Measurements from ENCODE around the gene ZNF536. TPM values are rescaled to one million over a fixed set of nuclear protein-coding genes. Genes with fewer than 3 reads are reported as not detected.

The ZNF536 gene
- total RNA-seq, 6 experiments from 2014 or later = not detected

- no peak overlapping the region for H3K27ac Mint-ChIP-seq
- DNase-seq = no peak
- H3K4me1 Mint-ChIP-seq (ENCODE audit: low read depth) = no peaks in the 10 kb centered on the region
- H3K9me3 Mint-ChIP-seq = peaks cover 85% of the 10 kb centered on the region
- peaks cover 1% of the 10 kb centered on the region; the same call in 1 of the 2 replicates for H3K27me3 Mint-ChIP-seq (ENCODE audit: insufficient read depth)
- TF ChIP-seq CTCF (IDR thresholded peaks at IDR 0.05) = no peak
- H3K36me3 Mint-ChIP-seq (ENCODE audit: low read depth) = peaks cover 2% of the 10 kb centered on the region
- no peak overlapping the region for H3K4me3 Mint-ChIP-seq
These were observed 18.9 kb downstream of the ZNF536 start for GRCh38 chr19:30391052-30391451.

DNA sequence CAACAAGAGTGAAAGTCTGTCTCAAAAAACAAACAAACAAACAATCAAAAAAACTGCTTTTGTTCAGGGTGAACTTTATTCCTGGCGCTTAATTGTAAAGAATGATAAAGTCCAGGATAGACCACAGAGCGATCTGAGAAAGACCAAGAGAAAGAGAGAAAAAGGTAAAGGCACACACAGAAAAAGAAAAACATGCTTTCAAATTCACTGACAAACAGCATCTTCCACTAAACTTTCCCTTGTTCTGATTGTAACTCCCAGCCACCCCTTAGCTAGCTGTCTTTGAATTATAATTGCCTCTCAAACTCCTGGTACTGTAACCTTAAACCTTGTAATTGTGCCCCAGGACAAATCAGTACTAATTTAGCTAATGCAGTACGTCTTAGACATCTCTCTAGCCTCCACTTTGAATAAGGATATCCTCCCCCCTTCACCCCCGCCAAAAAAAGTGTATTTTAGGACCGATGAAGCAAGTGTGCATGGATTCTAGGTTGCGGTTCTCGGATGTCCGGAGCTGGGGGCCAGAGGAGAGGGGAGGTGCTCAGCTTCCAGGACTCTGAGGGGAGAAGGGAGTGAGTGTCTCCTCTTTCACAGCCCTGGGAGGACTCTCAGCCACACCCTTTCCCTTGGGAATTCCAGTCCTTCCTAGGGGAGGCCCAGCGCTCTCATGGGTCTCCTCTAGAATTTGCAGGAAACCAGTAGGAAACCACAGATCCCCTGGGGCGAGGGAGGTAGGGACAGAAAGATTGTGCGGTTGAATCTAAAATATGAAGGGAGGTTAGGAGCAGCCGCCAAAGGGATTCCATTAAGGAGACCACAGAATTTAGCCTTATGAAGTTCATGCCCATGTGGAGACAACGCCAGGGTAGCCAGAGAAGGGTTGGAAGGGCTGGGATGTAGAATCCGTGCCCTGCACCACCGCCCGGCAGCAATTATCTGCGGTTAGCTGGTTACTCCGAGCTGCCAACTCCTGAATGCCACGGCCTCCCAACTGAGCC is 19.7 kb downstream of the ZNF536 start:
- no peak for DNase-seq
- Mint-ChIP-seq H3K27me3 (ENCODE audit: insufficient read depth) (no peaks in the 10 kb centered on the region; the same call in 1 of the 2 replicates), H3K36me3 (ENCODE audit: low read depth) (no peaks in the 10 kb centered on the region; the same call in 1 of the 2 replicates)

GRCh38 chr19:30393046-30393445 is 20.9 kb downstream of the ZNF536 start:
- Mint-ChIP-seq H3K4me3 (no peak overlapping the region), H3K4me1 (ENCODE audit: low read depth) (no peaks in the 10 kb centered on the region), H3K27ac (no peak overlapping the region), H3K27me3 (ENCODE audit: insufficient read depth) (no peaks in the 10 kb centered on the region; the same call in 1 of the 2 replicates), H3K36me3 (ENCODE audit: low read depth) (no peaks in the 10 kb centered on the region; the same call in 1 of the 2 replicates), H3K9me3 (peaks cover 87% of the 10 kb centered on the region)
- no peak for DNase-seq
- TF ChIP-seq CTCF (IDR thresholded peaks at IDR 0.05) = no peak

More for the DNA sequence above, 19.7 kb downstream of the ZNF536 start:
- H3K27ac Mint-ChIP-seq = no peak overlapping the region
- H3K9me3 Mint-ChIP-seq = peaks cover 86% of the 10 kb centered on the region
- no peak for TF ChIP-seq CTCF (IDR thresholded peaks at IDR 0.05)
- H3K4me1 Mint-ChIP-seq (ENCODE audit: low read depth) = no peaks in the 10 kb centered on the region
- no peak overlapping the region for H3K4me3 Mint-ChIP-seq

GRCh38 chr19:30393729-30394480 is 21.7 kb downstream of the ZNF536 start:
- Mint-ChIP-seq H3K36me3 (ENCODE audit: low read depth) (no peaks in the 10 kb centered on the region; the same call in 1 of the 2 replicates), H3K9me3 (peaks cover 85% of the 10 kb centered on the region), H3K4me3 (no peak overlapping the region), H3K27ac (no peak overlapping the region), H3K4me1 (ENCODE audit: low read depth) (no peaks in the 10 kb centered on the region), H3K27me3 (ENCODE audit: insufficient read depth) (no peaks in the 10 kb centered on the region; the same call in 1 of the 2 replicates)
- no peak for TF ChIP-seq CTCF (IDR thresholded peaks at IDR 0.05)
- DNase-seq = no peak

GRCh38 chr19:30394481-30395151 is 22.4 kb downstream of the ZNF536 start:
- DNase-seq = no peak
- TF ChIP-seq CTCF (IDR thresholded peaks at IDR 0.05) = no peak
- Mint-ChIP-seq H3K27ac (no peak overlapping the region), H3K4me3 (no peak overlapping the region), H3K9me3 (peaks cover 85% of the 10 kb centered on the region), H3K27me3 (ENCODE audit: insufficient read depth) (no peaks in the 10 kb centered on the region; the same call in 1 of the 2 replicates), H3K4me1 (ENCODE audit: low read depth) (no peaks in the 10 kb centered on the region), H3K36me3 (ENCODE audit: low read depth) (no peaks in the 10 kb centered on the region)
